ENCODE data around the gene CRHR1. TPM values are rescaled to one million over a fixed set of nuclear protein-coding genes. Genes with fewer than 3 reads are reported as not detected.

The CRHR1 gene
- total RNA-seq, 1 experiment from 2014 or later: not detected

DNA sequence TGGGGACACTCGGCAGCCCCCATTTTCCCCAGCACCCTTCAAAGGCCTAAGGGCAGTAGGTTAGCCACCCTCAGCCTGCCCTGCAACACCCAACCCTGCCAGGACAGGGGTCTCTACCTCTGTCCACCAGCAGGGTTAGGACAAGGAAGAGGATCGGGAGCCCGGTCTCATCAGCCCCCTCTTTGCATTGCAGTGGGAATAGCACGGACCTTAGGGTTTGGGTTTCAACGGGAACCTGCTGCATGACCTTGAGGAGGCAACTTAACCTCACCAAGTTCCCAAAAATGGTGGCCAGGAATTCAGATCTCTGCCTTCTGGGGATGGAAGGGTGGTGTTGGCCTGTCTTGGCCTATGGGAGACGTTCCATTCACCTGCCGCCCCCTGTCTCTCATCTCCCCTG lies 40.4 kb downstream of the CRHR1 start:
- Histone ChIP-seq H3K36me3 (no peaks in the 10 kb centered on the region), H3K4me3 (no peak overlapping the region), H3K27me3 (peaks cover 5% of the 10 kb centered on the region; the same call in 1 of the 2 replicates), H3K9me3 (no peaks in the 10 kb centered on the region)
- DNase-seq: no peak

DNA sequence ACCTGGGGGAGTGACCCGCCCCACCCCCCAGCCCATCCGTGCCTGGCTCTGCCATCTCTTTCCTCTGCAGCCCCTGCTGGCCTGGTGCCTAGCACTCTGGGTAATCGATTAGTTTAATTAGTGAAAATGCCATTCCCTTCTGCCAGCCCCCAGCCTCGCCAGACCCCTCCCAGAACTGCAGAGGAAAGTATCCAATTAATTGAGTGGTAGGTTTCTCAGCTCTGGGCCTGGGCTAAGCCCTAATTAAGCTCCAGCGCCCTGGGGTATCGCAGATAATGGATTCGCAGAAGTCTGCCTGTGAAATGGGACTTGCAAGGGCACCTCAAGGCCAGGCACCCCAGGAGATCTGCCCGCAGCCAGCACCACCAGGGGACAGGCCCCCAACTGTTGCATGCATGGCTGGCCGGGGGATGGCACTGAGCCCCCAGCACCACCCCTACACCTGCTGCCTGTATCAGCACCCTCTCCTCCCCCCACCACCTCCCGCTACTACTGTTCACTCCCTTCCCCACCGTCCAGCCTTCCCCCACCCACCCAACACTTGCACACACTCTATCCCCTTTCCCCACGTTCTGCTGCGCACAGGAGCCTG lies 40.9 kb downstream of the CRHR1 start:
- no peaks in the 10 kb centered on the region for H3K9me3 ChIP-seq
- DNase-seq: no peak
- no peaks in the 10 kb centered on the region for H3K36me3 ChIP-seq
- no peak overlapping the region for H3K4me3 ChIP-seq
- H3K27me3 ChIP-seq: peaks cover 5% of the 10 kb centered on the region; the same call in 1 of the 2 replicates

DNA sequence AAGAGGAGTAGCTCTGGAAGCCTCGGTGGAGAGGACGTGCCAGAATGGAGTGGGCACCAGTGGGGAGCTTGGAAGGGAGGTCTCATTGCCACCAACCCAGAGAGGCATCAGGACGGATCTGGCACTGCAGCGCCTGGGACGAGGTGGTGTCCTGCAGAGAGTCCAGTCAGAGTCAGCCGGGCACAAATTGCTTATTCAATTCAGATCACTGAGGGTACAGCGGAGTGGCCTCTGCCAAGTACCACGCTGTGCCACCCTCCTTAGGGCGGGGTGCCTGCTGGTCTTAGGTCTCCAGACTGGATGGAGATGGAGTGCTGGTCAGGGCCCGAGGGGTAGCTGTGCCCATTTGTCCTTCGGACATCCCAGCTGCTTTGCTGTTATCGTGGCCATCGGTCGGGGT lies 41.7 kb downstream of the CRHR1 start:
- H3K27me3 ChIP-seq: peaks cover 5% of the 10 kb centered on the region; the same call in 1 of the 2 replicates
- H3K36me3 ChIP-seq: no peaks in the 10 kb centered on the region
- no peaks in the 10 kb centered on the region for H3K9me3 ChIP-seq
- no peak overlapping the region for H3K4me3 ChIP-seq
- no peak for DNase-seq

DNA sequence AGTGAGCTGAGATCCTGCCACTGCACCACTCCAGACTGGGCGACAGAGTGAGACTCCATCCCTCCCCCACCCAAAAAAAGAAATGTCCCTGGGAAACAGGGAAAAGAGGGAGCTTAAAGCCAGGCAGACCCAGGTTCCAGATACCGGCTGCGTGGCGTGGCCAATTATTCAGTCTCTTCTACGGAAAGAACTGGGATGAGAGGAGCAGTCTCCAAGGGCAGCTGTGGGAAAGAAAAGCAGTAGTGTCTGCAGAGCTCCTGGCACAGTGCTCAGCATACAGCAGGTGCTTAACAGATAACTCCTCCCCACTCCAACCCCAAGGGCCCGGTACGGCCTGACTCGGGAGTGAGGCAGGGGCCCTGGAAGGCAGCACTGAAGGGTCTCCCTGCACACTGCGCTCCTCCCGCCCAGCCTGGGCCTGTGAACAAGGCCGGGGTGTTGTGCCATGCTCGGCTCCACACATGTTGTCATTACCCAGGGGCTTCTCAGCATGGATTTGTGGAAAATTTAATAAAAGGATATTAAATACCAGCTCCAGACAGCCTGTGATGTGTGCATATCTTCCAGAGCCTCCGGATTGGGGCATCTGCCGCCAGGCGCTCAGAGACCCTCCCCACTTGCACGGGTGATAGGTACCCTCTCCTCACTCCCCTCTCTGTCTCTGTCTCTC lies 42.9 kb downstream of the CRHR1 start:
- H3K4me3 ChIP-seq: no peak overlapping the region
- H3K36me3 ChIP-seq: no peaks in the 10 kb centered on the region
- no peaks in the 10 kb centered on the region; the same call in 1 of the 2 replicates for H3K27me3 ChIP-seq
- DNase-seq: no peak
- H3K9me3 ChIP-seq: no peaks in the 10 kb centered on the region

DNA sequence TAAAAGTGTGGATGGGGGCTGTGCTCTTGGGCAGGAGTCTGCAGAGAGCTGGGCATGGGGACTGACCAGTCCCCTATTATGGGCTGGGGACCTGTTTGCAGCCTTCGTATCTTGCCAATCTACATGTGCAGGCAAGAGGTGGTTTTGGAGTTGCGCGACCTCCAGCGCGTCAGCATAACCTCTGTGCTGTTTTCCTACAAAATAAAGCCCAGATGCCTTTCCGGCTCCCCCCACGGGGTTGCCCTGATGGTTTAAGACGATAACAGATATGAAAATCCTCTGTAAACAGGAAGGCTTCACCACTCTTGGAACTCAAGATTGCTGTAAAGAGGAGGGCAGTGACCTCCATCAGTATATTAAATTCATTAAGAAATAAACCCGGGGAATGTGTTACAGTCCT lies 44.1 kb downstream of the CRHR1 start:
- no peak for DNase-seq
- Histone ChIP-seq H3K36me3 (no peaks in the 10 kb centered on the region), H3K9me3 (no peaks in the 10 kb centered on the region), H3K4me3 (no peak overlapping the region), H3K27me3 (no peaks in the 10 kb centered on the region; the same call in 1 of the 2 replicates)

DNA sequence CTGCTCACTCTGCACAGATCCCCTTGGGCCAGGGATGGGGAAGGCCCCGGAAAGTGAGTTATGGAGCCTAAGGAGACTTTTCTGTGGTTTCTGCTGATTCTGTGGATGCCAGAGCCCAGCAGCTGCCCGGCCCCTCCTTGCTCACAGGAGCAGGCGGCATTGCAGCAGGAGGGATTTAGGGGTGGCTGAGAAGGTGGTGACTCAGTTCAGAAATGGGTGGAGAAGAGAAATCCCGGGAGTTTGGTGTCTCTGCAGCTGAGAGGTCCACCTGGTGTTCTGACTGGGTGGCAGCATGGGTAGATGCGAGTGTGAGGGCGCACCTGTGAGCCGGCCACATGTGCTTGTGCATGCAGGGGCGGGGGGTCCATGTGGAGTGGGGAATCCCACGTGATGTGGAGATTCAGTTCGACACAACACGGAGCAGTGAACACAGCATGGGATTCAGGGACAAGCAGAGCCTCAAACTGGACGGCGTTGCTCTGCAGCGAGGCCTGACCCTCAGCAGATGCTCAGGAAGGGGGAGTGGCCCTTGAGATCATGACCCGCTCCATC lies 44.5 kb downstream of the CRHR1 start:
- Histone ChIP-seq H3K4me3 (no peak overlapping the region), H3K36me3 (no peaks in the 10 kb centered on the region), H3K9me3 (no peaks in the 10 kb centered on the region), H3K27me3 (no peaks in the 10 kb centered on the region; the same call in 1 of the 2 replicates)
- DNase-seq: peak; percentile 31

DNA sequence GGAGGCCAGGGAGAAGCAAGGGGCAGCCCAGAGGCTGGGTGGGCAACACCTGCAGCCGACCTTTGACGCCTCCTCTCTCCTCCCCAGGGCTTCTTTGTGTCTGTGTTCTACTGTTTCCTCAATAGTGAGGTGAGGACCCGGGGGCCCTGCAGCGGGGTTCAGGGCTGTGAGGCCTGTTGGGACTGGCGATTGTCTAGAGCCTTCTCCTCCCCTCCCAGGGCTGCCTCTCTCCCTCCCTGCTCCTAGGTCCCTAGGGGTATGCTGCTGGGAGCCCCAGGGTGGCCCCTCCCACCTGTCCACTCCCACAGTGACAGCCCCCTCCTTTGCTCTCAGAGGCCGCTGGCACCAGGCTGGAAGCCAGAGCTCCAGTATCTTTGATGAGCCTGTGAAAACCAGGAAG lies 49.8 kb downstream of the CRHR1 start:
- Histone ChIP-seq H3K36me3 (no peaks in the 10 kb centered on the region), H3K9me3 (no peaks in the 10 kb centered on the region), H3K4me3 (no peak overlapping the region), H3K27me3 (no peaks in the 10 kb centered on the region; the same call in 1 of the 2 replicates)
- no peak for DNase-seq

DNA sequence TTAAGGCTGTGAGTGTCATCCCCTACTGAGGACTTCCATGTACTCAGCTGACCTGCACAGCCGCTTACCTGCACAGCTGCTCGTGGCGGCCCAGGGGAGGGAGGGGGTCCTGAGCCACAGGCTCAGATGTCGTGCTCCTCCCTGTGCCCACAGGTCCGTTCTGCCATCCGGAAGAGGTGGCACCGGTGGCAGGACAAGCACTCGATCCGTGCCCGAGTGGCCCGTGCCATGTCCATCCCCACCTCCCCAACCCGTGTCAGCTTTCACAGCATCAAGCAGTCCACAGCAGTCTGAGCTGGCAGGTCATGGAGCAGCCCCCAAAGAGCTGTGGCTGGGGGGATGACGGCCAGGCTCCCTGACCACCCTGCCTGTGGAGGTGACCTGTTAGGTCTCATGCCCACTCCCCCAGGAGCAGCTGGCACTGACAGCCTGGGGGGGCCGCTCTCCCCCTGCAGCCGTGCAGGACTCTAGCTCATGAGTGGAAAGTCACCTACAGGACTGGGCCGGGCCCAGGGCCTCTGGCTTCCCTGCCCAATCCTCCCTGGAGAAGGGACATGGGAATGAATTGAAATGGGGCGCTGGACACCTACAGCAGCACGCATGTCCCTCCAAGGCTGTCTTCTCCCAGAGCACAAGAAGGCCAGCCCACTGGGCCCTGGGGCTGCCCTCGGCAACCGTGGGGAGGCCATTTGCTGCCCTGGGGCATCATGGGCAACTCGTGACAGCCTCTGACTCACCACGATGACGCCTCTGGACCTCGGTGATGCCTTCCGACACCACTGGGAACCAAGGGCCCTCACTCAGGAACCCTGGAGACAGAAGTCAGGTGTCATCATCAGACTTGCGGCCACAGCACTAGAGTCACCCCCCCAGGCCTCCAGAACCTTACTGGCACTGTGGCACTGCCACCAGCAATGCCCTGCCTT lies 50.6 kb downstream of the CRHR1 start:
- Histone ChIP-seq H3K4me3 (no peak overlapping the region), H3K9me3 (no peaks in the 10 kb centered on the region), H3K27me3 (no peaks in the 10 kb centered on the region; the same call in 1 of the 2 replicates), H3K36me3 (no peaks in the 10 kb centered on the region)
- peak; percentile 20 for DNase-seq

DNA sequence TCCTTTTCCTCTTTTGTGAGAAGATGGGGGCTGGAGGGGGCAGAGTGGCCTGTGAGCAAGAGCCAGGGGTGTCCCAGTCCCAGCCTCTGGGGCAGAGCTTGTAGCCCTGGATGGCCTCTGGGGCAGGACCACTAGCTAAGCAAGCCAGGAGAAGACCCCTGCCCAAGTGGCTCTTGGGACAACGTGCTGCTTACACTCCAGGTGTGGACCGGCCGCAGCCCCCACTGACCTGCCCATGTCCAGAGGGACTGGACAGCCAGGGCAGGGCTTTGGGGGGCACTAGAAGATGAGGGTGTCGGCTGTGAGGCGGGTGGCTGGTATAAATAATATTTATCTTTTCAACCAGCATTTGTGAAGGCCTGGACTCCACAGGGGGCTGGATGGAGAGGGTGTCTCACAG lies 51.4 kb downstream of the CRHR1 start:
- H3K36me3 ChIP-seq: no peaks in the 10 kb centered on the region
- no peaks in the 10 kb centered on the region for H3K9me3 ChIP-seq
- no peak for DNase-seq
- H3K27me3 ChIP-seq: no peaks in the 10 kb centered on the region; the same call in 1 of the 2 replicates
- no peak overlapping the region for H3K4me3 ChIP-seq

DNA sequence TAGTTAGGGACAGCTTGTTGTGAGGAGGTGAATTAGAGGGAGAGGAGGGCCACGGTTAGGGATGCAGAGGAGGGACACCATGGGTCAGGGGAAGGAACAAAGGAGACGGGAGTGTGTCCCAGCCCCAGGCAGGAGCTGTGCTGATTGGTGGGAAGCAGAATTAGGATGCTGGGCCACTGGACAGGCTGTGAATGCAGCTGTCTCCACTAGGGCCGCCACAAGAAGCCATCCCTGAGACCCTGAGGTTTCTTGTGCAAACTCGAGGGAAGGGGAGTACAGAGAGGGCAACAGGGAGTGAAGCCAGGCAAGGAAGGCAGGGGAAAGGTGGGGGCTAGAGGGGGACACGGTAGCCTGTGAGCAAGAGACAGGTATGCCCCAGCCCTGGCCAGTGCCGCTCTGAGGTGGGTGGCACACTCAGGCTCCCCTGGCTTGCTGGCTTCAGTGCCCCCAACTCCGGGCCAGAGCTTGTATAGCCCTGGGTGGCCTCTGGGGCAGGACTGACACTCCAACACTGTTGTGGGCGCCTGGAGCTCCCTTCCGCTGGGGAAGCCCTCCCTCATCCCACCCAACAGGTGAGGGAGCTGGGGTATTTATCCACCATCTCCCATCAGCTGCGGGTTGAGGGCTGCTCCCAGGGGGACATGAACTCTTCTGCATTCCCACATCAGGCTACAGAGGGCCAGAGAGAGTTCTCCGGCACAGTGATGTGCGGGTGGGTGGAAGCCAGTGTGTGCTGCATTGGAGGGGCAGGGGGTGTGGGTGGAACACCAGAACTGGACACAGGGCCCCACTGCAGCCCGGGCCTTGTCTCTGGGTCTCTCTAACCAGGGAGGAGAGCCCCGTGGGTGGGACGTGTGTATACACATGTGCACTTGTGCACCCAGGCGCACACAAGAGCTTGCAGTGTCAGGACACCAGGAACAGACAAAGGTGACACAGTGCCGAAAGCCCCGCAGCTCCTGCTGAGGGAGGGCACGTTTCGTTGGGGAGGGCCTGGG lies 52.2 kb downstream of the CRHR1 start:
- no peak for DNase-seq
- Histone ChIP-seq H3K36me3 (no peaks in the 10 kb centered on the region), H3K4me3 (no peak overlapping the region), H3K9me3 (no peaks in the 10 kb centered on the region), H3K27me3 (no peaks in the 10 kb centered on the region; the same call in 1 of the 2 replicates)

DNA sequence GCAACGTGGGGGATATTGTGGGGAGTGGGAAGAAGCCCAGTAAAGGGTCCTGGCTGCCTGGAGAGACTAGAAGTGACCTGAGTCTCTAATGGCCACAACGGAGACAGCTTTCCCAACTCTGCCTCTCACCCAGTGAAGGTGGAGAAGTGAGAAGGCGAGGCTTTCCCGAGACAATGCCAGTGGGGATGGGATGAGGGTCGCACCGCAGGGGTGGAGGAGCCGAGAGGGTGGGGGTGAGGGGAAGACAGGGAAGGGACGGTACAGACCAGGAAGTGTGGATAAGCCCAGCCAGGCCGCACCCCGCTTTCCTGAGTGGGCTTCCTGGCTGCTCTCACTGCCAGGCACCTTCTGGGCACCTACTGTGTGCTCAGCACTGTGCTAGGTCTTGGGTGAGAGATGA lies 53.1 kb downstream of the CRHR1 start:
- DNase-seq: no peak
- H3K9me3 ChIP-seq: no peaks in the 10 kb centered on the region
- no peaks in the 10 kb centered on the region for H3K36me3 ChIP-seq
- no peak overlapping the region for H3K4me3 ChIP-seq
- H3K27me3 ChIP-seq: no peaks in the 10 kb centered on the region

DNA sequence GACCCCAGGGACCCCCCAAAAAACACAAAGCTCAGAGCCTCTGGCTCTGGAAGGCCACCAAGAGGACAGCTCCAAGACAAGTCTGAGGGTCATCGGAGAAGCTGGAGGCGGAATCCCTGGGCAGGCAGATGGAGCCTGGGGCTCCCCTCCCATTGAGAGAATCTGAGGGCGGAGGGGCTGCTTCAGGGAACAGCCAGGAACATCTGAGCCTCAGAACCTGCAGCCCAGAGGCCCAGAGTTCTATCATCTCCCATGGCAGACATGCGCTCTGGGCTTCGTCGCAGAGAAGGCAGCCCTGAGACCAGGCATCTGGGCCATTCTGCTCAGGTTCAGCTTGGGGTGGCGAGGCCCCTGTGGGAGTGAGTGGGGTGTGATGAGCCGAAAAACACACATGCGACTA lies 53.5 kb downstream of the CRHR1 start:
- Histone ChIP-seq H3K36me3 (no peaks in the 10 kb centered on the region), H3K4me3 (no peak overlapping the region), H3K27me3 (no peaks in the 10 kb centered on the region), H3K9me3 (no peaks in the 10 kb centered on the region)
- no peak for DNase-seq

DNA sequence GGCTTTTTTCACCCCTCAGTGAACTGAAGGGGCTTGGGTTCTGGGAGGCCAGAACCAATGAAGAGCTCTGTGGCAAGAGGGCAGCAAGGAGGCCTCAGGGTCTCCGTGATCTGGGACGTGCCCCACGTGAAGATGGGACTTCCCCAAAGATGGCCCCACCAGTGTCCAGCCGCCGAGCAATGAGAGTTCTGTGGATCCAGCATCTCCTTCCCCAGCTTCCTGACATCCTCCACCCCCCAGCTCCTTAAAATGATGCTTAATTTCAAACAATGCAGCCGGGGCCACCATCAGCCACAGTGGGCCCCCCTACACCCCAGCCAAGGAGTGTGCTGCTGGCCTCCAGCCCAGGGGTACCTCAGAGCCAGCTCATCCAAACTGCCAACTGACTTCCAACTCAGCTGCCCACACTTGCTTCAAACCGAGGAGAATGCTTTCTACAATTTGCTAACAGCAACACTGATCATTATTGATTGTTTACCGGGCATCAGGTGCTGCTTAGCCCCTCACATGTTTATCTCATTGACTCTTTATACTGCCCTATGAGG lies 54.7 kb downstream of the CRHR1 start:
- no peak for DNase-seq
- H3K27me3 ChIP-seq: no peaks in the 10 kb centered on the region
- no peaks in the 10 kb centered on the region for H3K36me3 ChIP-seq
- H3K4me3 ChIP-seq: no peak overlapping the region
- H3K9me3 ChIP-seq: no peaks in the 10 kb centered on the region

DNA sequence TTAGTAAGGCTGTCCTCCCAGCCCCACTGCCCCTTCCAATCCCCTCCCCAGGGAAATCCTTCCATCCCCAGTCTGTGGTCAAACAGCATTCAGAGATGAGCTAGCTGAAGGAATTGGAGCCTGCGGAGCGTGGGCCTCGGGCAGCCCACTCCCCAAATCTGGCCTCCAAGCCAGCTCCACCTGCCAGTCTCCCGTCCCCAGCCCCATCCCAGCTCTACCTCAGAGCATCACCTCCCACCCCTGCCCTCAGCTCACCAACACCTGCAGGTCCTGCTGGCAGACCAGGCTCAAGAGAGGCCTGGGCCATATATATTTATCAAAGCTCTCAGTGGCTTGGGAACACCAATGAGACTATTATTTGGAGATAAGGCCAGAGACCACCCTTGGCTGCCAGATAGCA lies 55.3 kb downstream of the CRHR1 start:
- DNase-seq: no peak
- H3K36me3 ChIP-seq: no peaks in the 10 kb centered on the region
- H3K9me3 ChIP-seq: no peaks in the 10 kb centered on the region
- no peaks in the 10 kb centered on the region for H3K27me3 ChIP-seq
- no peak overlapping the region for H3K4me3 ChIP-seq

DNA sequence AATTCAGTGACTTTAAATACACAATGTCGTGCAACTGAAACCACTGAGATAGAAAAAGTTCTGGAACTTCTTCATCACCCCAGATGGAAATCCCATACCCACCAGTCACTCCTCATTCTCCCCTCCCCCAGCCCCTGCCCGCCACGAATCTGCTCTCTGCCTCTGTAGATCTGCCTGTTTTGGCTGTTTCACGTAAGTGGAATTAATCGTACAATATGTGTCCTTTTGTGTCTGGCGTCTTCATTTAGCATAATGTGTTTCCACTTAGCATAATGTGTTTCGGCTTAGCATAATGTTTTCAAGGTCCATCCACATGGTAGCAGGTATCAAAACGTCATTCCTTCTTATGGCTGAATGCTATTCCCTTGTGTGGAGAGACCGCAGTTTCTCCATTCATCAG lies 57.1 kb downstream of the CRHR1 start:
- DNase-seq: no peak
- H3K9me3 ChIP-seq: no peaks in the 10 kb centered on the region
- H3K36me3 ChIP-seq: no peaks in the 10 kb centered on the region
- no peak overlapping the region for H3K4me3 ChIP-seq
- H3K27me3 ChIP-seq: no peaks in the 10 kb centered on the region
